Lung (tissue), 12 donors: ENCODE results near the gene FOXC1. TPM values are rescaled to one million over a fixed set of nuclear protein-coding genes. Genes with fewer than 3 reads are reported as not detected.

ENCODE experiments used
- ATAC-seq: fragments of 200-7000 bp; cut with Tn5 transposase; one replicate; pipeline ENCODE4 v1.9.1; 2020; ENCODE audit warnings: moderate number of reproducible peaks; ENCODE audit not compliant: insufficient read depth, low FRiP score
- DNase-seq, 3 donors: peaks; one replicate each; pipeline ENCODE4 v3.0.0-alpha.2; 2013 to 2017
- H3K27ac ChIP-seq, 2 donors: one replicate each; pipeline ENCODE4 v1.5.1; 2013; ENCODE audit warnings: mild to moderate bottlenecking in 2 of 2, moderate library complexity in 2 of 2, control low read depth in 1 of 2, inconsistent platforms in 1 of 2, low read depth in 1 of 2, low read length in 1 of 2
- H3K27me3 ChIP-seq, 3 donors: one replicate each; pipeline ENCODE4 v1.5.1; 2013; ENCODE audit warnings: low read length in 2 of 3; ENCODE audit not compliant: control insufficient read depth in 3 of 3, insufficient read depth in 3 of 3
- H3K36me3 ChIP-seq, 4 donors: one replicate each; pipeline ENCODE4 v1.5.1; 2013; ENCODE audit warnings: low read length in 4 of 4, mild to moderate bottlenecking in 1 of 4, moderate library complexity in 1 of 4; ENCODE audit not compliant: control insufficient read depth in 4 of 4, insufficient read depth in 4 of 4
- H3K4me1 ChIP-seq, 5 donors: one replicate each; pipeline ENCODE4 v1.5.1; 2013; ENCODE audit warnings: low read length in 5 of 5, mild to moderate bottlenecking in 2 of 5, moderate library complexity in 1 of 5; ENCODE audit not compliant: control insufficient read depth in 5 of 5, insufficient read depth in 5 of 5
- H3K4me3 ChIP-seq: one replicate; pipeline ENCODE4 v1.5.1; 2013; ENCODE audit warnings: mild to moderate bottlenecking, control low read depth, moderate library complexity
- H3K9ac ChIP-seq, 2 donors: one replicate each; pipeline ENCODE4 v1.5.1; 2013; ENCODE audit warnings: low read length in 2 of 2, control low read depth in 1 of 2; ENCODE audit not compliant: insufficient read depth in 1 of 2
- H3K9me3 ChIP-seq, 4 donors: one replicate each; pipeline ENCODE4 v1.5.1; 2013; ENCODE audit warnings: low read length in 3 of 4, mild to moderate bottlenecking in 1 of 4, moderate library complexity in 1 of 4; ENCODE audit not compliant: control insufficient read depth in 4 of 4, insufficient read depth in 3 of 4
- CTCF ChIP-seq: IDR thresholded peaks from 2 replicates; pipeline ENCODE4 v1.5.1; 2012; ENCODE audit warnings: mild to moderate bottlenecking; ENCODE audit errors: control extremely low read depth, extremely low read depth
- WGBS, 2 donors: extraction: QIAGEN DNeasy Blood & Tissue Kit; methylation state at CpG; one replicate each; pipeline ENCODE4 v1.1.7; 2013; 5-methylcytosine and 5-hydroxymethylcytosine counted together
- polyA plus RNA-seq, 2 donors: library from polyadenylated mRNA; stranded (reverse); fragments of 200-250 nt; gene quantifications; one replicate each; pipeline ENCODE4 v1.2.1, GENCODE V29; 2013
- total RNA-seq, 2 donors: library from RNA; depleted of rRNA in 1 of 2; stranded (reverse); fragments of >200 nt in 1 of 2; gene quantifications; one replicate each; pipeline ENCODE4 v1.2.1, GENCODE V29; 2014 to 2021
- donor health status: control.
- donor health status: control.
- donor health status: Bipolar disorder and iron deficiency.
- donor health status: healthy.
- donor health status: DM: yes; HTN: yes; CAD: no.

FOXC1 gene
- total and polyA plus RNA-seq, 4 donors: 1.4 to 6.2 (median 2.5) TPM

- no peak for DNase-seq
- peaks cover 12 to 89% (median 74%) of the 10 kb centered on the region in 3 donors for H3K27me3 ChIP-seq
- H3K9ac ChIP-seq: no peak overlapping the region
- no peak overlapping the region for H3K4me3 ChIP-seq
- no peak for ATAC-seq
- H3K9me3 ChIP-seq: peaks cover 0 to 8% (median 0%) of the 10 kb centered on the region in 4 donors
- peaks cover 0 to 15% (median 11%) of the 10 kb centered on the region in 5 donors for H3K4me1 ChIP-seq
- no peak overlapping the region for H3K27ac ChIP-seq
- no peak for TF ChIP-seq CTCF
- no peaks in the 10 kb centered on the region for H3K36me3 ChIP-seq
- 95 to 96% methylated on average over 30 of the region's 30 CpGs for WGBS, 2 donors
Measured at GRCh38 chr6:1621070-1621701, 11.5 kb downstream of the FOXC1 start.

GRCh38 chr6:1622220-1622850 is 12.6 kb downstream of the FOXC1 start:
- peaks cover 0 to 6% (median 0%) of the 10 kb centered on the region in 4 donors for H3K9me3 ChIP-seq
- H3K4me3 ChIP-seq: no peak overlapping the region
- WGBS, 2 donors: 94 to 96% methylated on average over 15 of the region's 15 CpGs
- no peaks in the 10 kb centered on the region for H3K36me3 ChIP-seq
- H3K9ac ChIP-seq: no peak overlapping the region
- no peak overlapping the region for H3K27ac ChIP-seq
- no peak for ATAC-seq
- DNase-seq: no peak
- peaks cover 0 to 15% (median 11%) of the 10 kb centered on the region in 5 donors for H3K4me1 ChIP-seq
- no peak for TF ChIP-seq CTCF
- peaks cover 12 to 89% (median 76%) of the 10 kb centered on the region in 3 donors for H3K27me3 ChIP-seq

GRCh38 chr6:1622851-1623768 is 13.4 kb downstream of the FOXC1 start:
- peaks cover 12 to 89% (median 77%) of the 10 kb centered on the region in 3 donors for H3K27me3 ChIP-seq
- ATAC-seq (no peak), DNase-seq (no peak)
- H3K4me1 ChIP-seq: peaks cover 0 to 15% (median 11%) of the 10 kb centered on the region in 5 donors
- H3K27ac ChIP-seq: no peak overlapping the region
- no peaks in the 10 kb centered on the region for H3K36me3 ChIP-seq
- H3K9me3 ChIP-seq: peaks cover 0 to 6% (median 0%) of the 10 kb centered on the region in 4 donors
- WGBS, 2 donors: 92 to 93% methylated on average over 8 of the region's 8 CpGs
- no peak overlapping the region for H3K4me3 ChIP-seq
- H3K9ac ChIP-seq: no peak overlapping the region
- TF ChIP-seq CTCF: no peak
